HG03103 (cell line): ENCODE data around the gene SRGAP1.
"Not testable (repeated sequence)": the region's sequence is repeated elsewhere in the genome, so short reads cannot be mapped to it uniquely, and the experiment has no call there.

Experiments
- ATAC-seq: cut with Tn5 transposase; IDR thresholded peaks from one replicate; pipeline ENCODE4 v1.9.1; 2021; ENCODE audit warnings: low read depth; ENCODE audit not compliant: unreplicated experiment

The SRGAP1 gene

DNA sequence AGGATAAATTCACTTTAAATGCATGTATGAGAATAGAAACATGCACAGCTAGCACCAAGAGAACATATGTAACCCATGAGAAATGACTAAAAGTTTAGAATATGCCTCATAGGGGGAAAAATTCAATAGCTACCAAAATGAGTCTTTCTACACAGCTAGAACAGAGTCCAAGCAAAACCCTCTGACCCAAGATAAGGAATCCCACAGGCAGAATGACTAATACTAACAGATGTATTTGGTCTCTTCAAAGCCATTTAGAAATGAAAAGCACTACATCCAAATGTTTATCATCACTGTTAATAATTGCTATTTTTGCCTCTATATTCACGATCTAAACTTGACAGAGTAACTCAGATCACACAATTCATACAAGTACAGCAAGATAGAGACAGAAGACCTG, 333.6 kb downstream of the SRGAP1 start:
- ATAC-seq, result no peak

DNA sequence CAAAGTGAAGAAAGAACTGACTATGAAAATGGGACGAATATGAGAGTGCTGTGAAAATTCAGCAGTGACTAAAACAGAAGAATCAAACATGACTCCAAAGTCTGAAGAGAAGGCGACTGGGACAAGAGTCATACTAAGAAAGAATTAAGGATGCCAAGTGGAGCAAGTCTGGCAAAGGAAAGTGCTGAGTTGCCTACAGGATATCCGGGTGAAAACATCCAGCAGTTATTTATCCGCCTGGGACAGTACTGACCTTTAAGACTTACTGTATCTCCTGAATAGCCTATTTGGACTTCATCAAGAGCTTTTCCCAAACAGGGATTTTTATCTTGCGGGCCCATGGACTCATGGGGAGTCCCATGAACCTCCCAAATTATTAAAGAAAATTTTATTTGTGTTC, 336.5 kb downstream of the SRGAP1 start:
- no peak for ATAC-seq

DNA sequence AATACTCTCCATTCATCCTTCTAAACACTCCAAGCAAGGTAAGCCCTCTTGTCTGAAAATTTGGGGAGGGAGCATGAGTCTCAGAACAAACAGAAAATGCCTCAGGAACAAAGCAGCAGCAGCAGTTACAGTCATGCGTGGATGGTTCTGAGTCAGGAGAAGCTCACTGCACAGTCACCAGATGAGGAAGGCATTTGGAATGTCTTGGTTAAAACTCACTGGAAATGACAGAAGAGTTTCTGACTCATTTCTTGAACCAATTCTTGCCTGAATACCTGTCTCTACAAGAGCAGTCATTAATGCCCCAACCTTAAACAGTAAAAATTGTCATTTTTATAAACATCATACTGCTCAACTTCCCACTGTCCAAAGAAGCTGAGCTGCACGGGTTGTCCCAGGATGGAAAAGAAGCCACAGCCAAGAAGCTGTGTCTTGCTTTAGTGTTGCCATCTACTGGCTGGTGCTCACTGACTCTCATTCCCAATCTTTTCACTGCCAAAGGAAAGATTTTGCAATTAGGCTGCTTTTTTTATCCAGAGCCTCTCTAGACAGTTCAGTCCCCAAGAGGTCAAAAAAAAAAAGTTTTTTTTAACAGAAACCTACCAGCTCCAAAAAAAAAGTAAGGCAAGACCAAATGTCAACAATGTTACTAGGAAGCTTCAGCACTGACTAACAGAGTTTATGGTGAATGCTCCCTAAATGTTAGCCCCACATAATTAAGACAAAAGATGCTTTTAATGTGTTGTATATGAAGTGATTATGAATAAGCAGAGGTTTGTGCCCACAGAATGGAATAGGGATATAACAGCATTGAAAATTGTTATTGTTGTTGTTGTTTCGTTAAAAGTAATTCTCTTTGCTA, 337.2 kb downstream of the SRGAP1 start:
- ATAC-seq, result no peak

DNA sequence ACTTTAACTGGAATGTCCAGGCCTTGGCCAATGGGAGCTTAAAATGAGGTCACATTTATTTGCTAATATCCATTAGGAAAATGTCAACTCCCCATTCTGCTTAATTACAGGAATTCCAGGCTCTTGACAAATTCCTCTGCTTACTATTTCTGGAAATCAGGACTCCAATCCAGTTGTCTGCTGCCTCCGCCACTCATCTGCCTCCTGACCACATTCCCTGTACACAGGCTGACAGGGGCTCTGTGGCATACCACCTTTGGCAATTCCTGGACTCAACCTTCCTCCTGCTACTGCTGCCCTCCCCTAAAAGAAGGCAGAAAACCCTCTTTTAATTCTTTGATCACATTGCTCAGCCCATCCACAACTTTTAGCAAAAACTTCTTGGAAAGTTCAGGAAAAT, 339.7 kb downstream of the SRGAP1 start:
- no peak for ATAC-seq

DNA sequence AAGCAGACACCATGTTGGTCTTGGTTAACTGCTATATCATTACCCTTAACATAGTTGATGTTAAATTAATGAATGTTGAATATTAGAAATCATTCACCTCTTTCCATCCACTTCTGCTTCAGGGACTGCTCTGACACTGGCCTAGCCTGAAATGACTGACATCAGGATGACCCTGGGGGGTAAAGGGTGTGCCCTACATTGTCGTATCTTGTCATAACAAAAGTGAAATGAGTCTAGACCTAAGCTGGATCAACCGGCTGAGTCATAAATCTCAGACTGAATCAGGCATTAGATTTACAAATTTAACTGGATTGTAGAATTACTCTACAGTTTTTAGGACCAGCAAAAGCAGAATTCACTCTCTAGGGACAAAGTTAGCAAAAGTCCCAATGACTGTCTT, 342.3 kb downstream of the SRGAP1 start:
- ATAC-seq, result peak; percentile 83

DNA sequence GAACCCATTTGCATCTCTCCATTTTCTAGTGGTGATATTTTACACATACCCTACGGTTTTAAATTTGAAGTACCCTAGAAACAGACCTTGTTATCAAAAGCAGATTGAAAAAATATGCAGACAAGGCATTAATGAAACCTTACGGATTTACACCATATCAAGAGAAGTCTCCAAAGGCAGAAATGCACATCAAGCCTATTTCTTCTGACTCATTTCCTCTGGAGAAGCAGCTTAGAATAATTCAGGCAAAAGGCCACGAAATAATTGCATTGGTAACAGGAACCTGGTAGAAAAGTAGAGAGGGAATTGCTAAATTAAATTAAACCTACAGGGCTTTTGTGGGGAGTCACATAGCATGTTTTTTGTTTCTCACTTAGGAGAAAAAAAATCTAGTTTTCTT, 342.9 kb downstream of the SRGAP1 start:
- ATAC-seq, result no peak

DNA sequence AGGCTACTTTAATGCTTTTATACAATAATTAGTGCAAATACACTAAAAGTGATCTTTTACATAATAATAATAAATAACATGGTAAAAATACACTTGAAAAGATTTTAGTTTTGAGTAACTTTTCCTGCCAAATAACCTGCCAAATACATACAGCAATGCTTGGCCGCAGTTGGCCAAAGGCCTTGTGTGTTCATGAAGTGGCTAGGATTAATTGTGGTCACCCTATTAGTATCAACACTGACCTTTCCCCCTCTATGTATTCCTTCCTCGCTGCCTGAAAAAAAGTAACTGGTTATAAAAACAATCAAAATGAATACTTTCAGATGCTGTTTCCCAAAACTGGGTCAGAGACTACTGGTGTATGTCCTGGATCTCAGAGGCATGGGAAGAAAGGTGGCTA, 343.3 kb downstream of the SRGAP1 start:
- ATAC-seq, result no peak

DNA sequence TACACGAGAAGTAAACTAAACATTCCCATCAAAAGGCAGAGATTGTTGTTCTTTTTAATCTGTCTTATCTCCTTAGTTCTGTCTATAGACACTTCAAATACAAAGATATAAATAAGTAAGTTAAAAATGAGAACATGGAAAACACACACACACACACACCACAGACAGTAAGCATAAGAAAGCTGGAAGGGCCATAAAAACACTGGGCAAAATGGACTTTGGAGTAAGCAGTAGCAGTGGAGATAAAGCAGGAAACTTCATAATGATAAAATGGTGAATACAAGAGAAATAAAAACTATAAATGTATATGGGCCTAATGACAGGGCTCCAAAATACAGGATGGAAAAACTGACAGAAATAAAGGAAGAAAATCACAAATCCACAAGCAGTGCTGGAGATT, 345.0 kb downstream of the SRGAP1 start:
- no peak for ATAC-seq

DNA sequence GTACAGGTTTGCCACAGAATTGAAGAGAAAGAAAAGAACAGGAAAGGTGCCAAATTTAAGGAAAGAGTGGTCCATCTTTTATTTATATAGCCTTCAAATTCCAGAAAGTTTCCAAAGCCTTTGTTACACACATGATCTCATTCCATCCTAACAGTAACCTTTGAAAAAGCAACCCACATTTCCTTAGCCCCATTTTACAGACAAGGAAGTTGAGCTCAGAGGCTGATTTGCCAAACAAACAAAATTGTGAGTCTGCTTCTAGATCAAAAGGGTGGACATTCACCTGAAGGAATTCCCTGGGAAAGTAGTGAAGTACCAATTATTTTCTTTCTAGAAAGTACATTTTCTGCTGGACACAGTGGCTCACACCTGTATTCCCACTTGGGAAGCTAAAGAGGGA, 345.6 kb downstream of the SRGAP1 start:
- ATAC-seq, result no peak

DNA sequence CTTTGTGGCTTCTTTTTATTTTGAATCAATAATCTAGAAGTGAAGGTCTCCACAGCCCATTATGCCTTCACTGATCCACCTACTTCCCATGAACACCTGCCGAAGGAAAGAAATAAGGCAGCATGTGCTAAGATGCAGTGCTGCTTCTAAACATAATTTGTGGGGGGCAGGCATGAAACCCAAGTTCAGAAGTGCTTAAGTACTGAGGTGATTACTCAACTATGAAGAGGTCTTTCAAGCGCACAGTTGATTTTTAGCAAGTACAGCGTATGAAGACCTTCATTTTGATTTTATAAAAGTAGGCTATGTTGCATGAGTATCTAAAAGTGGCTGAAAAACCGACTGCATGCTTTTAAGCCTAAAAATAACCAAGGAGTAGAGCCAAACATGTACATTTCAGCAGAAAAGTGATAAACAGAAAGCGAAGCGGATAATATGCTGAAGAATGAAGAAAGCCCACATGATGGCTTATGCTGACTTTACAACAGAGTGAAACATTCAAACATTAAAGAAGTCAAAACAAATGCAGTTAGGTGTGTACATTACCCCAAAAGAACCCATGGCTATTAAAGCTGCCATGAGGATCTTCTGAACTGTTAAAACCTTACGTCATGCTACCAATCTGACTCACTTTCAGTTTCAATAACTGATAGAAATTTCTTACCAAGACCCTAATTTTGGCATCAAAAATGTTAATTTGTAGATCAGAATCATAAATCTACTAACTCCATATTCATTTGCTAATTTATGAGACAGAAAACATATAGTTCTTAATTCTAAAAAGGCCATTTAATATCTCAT, 348.3 kb downstream of the SRGAP1 start:
- ATAC-seq, result peak; percentile 93

DNA sequence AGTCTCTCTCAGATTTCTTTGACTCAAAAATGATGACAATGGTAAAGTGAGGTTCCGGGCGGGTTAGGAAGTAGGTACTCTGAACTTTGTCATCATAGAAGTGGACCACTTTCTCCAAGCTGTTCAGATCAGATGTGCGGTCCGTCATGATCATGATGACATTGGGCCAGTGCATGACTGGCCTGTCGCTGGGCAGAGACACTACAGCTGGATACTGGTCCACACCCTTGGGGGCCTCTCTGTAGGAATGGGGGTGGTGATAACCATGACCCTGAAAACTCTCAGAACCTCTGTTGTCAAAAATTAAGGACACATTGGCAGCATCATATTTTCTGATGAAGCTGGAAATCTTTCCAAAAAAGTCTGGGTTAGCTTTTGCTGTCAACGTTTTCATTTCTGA, 349.4 kb downstream of the SRGAP1 start:
- no peak for ATAC-seq

DNA sequence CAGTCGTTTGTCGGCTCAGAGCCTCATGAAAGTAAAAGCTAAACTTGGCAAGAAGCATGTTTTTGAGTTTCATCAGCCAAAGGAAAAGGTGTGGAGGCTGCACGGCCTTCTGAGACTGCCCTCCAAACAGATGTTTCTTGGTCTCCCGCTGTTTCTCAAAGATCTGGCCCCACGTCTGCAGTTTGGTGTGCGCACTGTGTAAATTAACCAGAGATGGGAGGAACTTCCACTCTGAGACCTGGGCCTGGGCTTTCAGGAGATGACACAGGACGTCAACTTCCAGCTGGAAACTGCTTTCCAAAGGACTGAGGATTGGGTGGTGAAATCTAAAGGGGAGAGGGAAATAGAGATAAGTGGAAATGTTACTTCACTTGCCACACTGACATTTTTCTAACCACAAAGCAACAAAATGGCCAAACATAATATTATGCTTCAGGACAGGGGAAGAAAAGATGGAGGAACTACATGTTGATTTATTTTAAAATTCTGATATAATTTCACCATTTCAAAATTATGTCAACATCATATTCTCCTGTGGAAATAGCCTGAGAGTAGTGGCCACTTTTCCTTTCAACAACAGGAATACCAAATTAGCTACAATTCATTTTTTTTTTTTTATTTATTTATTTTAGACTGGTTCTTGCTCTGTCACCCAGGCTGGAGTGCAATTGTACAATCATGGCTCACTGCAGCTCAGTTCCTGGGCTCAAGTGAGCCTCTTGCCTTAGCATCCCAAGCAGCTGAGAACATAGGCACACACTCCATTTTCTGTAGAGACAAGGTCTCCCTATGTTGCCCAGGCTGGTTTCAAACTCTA, 350.0 kb downstream of the SRGAP1 start:
- ATAC-seq, result no peak

DNA sequence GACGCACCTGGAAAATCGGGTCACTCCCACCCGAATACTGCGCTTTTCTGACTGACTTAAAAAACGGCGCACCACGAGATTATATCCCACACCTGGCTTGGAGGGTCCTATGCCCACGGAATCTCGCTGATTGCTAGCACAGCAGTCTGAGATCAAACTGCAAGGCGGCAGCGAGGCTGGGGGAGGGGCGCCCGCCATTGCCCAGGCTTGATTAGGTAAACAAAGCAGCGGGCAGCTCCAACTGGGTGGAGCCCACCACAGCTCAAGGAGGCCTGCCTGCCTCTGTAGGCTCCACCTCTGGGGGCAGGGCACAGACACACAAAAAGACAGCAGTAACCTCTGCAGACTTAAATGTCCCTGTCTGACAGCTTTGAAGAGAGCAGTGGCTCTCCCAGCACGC, 351.3 kb downstream of the SRGAP1 start:
- ATAC-seq, result not testable (repeated sequence)

DNA sequence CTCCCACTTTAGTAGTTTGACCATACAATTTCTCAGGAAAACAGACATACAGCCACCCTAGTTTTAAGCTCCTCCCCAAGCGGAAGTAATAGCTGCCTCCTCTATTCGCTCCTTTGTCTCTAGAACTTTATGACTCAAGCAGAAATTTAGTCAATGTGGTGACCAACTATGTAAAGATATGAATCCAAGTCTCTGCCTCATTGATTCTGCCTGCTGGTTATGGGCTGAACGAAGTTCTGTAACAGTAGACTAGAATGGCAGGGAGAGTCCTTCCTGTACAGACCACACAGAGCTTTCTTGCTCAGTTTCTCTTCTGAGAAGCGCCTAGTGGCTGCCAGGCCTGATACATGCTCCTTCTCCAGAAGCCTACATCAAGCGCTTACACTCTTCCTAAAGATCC, 358.5 kb downstream of the SRGAP1 start:
- no peak for ATAC-seq

DNA sequence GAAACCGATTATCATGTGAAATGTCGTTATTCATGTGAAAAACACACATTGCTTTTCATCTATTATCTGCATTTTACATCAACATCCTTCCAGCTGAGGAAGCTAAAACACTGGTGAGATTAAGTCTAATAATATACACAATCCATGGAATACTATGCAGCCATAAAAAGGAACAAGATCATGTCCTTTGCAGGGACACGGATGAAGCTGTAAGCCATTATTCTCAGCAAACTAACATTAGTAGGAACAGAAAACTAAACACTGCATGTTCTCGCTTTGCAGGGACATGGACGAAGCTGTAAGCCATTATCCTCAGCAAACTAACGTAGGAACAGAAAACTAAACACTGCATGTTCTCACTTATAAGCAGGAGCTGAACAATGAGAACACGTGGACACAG, 359.3 kb downstream of the SRGAP1 start:
- ATAC-seq, result no peak

DNA sequence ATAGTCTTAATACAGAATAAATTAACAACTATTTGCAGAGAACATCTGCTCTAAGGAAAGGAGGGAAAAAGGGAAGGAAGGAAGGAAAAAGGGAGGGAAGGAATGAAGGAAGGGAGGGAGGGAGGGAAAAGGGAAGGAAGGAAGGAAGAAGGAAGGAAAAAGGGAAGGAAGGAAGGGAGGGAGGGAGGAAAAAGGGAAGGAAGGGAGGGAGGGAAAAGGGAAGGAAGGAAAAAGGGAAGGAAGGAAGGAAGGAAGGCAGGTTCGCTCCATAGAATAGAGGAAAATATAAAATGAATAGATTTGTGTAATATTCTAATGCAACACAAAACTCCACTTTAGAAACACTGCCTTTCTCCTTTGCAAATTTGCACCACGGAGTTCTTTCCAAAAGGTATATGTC, 361.0 kb downstream of the SRGAP1 start:
- ATAC-seq, result no peak

DNA sequence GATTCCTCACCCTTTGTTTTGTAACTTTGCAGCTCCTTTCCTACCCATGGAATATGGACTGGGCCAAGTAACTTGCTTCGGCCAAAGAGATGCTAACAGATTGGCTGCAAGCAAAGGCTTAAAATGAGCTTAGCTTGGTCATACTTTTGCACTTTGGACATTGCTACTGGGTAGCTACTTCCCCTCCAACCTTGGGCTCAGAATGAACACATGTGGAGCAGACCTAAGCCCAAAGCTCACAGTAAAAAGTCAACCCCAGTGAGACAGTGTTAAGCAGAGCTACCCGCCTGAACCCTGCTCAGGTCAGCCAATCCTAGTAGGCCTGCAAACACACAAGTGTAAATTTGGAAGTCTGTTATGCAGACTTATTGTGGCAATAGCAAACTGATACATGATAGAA, 363.0 kb downstream of the SRGAP1 start:
- ATAC-seq, result no peak
